ENCODE results near the gene CXorf65. TPM values are rescaled to one million over a fixed set of nuclear protein-coding genes. Genes with fewer than 3 reads are reported as not detected.

The CXorf65 gene
- polyA plus RNA-seq (ENCODE audit: insufficient read length in 4 of 4) = not detected

DNA sequence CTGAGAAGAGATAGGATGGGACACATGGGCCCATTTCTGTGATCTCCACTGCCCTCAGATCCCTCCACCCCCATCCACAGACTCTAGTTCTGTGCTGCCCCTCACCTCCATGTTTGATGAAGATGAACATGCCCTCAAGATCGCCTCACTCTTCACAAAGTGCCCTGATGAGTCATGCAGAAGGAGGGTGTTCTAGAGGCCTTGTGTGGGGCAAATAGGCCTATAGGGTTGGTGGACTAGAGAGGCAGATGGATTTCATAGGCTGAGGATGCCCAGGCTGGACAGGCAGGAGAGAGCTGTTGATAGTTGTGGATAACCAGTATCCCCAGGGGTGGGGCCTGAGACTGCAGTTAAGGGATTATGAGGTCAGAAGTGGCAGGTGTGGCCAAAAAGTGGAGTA lies at the start of gene CXorf65:
Gene CXorf65, minus strand, starts transcription at position 314 of the 400 bp plus-strand sequence. Its CDS starts 184 bp downstream, at position 130.
- DNase-seq (ENCODE audit: low read depth in 4 of 4, low spot score in 3 of 4) = no peak

DNA sequence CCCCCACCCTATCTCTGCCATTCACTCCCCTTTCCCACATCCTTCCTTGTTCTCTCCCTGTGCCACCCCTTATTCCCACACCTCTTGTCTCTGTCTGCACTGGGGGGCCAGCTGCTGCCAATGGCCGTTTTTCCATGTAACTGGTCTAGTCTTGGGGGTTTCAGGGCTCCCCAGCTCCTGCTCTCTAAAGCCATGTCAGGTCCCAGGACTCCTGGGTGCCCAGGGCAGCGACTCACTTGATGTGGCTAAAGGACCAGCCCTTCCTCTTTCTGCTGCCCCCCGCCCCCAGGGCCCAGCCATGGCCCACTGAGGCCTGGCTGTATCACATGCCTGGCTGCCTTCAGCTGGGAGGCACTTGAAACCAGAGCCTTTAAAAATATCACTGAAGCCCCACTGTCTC lies 48.1 kb upstream of the CXorf65 start:
- no peak for DNase-seq (ENCODE audit: low read depth in 4 of 4, low spot score in 3 of 4)

DNA sequence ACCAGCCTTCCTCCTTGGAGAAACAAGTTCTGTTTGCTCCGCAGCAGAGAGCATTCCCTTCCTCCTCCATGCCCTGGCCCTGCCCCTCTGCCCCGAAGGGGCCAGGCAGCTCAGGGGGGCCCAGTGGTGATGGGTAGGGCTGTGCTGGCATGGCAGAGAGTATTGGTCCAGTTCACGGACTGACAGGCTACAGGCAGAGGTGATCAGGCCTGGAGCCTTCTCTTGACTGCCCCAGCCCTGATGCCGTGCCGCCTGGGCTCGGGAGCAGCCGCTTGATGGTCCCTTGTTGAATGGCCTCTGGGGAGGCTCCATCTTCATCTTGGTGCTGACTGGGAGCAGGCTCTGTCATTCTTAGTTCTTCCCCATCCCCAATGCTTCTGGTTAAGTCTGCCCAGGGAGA lies 47.7 kb upstream of the CXorf65 start:
- DNase-seq (ENCODE audit: low read depth in 4 of 4, low spot score in 3 of 4) = no peak

DNA sequence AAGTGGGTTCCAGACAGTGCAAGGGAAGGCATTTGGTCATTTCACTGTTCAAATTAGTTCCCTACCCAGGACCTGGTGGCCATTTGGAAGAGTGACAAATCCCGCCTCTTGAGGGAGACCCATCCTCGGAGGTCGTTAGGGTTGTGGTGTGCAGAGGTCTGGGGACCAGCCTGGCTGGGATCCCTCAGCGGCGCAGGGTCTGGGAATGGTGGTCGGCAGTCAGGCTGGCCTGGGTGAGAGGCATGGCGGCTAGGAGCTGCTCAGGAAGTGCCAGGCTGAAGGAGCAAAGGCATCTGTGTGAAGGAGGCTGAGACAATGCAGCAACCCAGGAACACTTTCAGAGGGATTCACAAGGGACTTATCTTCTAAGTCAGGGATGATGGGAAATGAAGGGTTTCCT lies 44.8 kb upstream of the CXorf65 start:
- no peak for DNase-seq (ENCODE audit: low read depth in 4 of 4, low spot score in 3 of 4)

DNA sequence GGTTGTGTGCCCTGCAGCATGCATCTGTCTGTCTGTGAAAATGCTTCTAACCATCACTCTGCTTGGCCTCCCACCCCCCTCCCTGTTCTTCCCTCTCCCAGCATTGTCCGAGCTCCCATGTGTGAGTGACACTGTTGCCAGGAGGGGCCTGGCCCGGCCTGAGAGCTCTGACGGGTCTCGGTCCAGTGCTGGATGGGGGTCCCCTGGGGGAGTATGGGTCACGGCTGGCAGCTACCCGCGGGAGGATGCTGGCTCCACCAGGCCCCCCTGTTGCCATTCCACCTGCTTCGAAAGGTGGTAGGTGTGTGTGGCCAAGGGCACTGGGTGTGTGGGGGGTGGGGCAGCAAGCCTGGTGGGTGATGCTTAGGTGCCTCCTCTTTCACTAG lies 41.7 kb upstream of the CXorf65 start:
- DNase-seq (ENCODE audit: low read depth in 4 of 4, low spot score in 3 of 4) = no peak

DNA sequence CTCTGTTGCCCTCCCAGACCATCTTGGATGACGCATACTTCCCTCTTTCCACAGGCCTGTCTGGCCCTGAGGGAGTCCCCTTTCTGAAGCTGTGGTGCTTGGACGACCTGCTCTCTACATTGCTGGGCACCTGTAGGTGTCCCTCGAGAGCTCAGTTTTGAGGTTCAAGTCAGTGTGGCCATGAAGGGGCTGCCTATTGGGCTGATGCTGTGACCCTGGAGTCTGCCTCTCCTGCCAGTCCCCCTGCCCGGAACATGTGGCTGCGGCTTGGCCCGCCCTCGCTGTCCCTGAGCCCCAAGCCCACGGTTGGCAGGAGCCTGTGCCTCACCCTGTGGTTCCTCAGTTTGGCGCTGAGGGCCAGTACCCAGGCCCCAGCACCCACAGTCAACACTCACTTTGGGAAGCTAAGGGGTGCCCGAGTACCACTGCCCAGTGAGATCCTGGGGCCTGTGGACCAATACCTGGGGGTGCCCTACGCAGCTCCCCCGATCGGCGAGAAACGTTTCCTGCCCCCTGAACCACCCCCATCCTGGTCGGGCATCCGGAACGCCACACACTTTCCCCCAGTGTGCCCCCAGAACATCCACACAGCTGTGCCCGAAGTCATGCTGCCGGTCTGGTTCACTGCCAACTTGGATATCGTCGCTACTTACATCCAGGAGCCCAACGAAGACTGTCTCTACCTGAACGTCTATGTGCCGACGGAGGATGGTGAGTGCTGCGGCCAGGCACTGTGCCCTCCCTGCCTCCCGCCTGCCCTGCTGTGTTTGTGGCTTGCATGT lies 41.1 kb upstream of the CXorf65 start:
- DNase-seq (ENCODE audit: low read depth in 4 of 4, low spot score in 3 of 4) = no peak

DNA sequence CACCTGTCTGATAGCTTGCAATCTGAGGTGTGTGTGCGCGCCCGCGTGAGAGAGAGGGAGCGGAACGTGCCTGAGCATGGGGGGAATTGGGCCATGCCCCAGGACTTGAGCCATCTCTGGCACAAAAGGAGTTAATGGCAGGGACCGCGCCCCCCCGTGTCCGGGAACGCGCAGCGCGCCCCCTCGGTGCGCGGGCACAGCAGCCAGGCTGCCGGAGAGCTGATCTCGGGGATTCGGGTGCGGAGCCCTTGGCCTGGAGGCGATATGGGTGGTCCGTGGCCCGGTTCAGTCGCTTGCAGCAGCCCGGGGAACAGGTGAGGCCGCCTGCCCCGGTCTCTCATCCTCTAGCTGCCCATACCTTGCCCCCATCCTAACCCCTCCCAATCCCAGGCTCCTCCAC lies 38.1 kb upstream of the CXorf65 start, which contains the start of gene NLGN3:
Gene NLGN3, plus strand, starts transcription at position 191 of the 400 bp plus-strand sequence. CDS start 2,909 bp downstream, outside the sequence.
- no peak for DNase-seq (ENCODE audit: low read depth in 4 of 4, low spot score in 3 of 4)

DNA sequence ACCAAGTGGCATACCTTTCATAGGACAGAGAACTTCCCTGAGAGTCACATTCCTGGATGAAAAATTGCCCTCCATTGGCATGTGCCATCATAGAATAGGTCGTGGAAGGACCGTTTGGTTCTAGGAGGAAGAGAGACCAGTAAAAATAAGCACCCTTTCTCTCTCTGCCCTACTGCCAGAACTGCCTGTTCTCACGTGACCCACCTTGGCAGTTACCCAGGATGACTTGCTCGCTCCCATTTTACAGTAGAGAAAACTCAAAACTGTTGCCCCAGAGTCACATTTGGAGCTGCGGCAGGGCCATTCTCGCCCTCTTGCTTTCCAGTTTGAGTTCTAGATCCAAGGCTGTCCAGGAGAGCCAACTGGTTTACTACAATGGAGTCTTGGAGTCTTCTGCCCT lies 37.0 kb upstream of the CXorf65 start:
- DNase-seq (ENCODE audit: low read depth in 4 of 4, low spot score in 3 of 4) = no peak

DNA sequence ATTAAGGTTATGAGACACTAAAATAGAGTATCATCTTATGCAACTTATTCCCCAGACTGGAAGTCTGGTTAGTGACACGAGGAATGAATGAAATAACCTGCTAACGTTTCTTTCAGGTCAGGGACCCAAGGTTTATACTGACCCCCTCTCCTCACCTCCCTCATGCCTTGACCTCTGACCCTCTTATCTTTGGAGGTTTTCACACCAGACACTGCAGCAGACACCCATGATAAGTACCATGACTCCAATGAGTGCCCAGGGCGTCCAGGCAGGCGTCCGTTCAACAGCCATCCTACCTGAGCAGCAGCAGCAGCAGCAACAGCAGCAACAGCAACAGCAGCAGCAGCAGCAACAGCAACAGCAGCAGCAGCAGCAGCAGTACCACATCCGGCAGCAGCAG lies 33.9 kb upstream of the CXorf65 start:
- DNase-seq (ENCODE audit: low read depth in 4 of 4, low spot score in 3 of 4) = no peak

DNA sequence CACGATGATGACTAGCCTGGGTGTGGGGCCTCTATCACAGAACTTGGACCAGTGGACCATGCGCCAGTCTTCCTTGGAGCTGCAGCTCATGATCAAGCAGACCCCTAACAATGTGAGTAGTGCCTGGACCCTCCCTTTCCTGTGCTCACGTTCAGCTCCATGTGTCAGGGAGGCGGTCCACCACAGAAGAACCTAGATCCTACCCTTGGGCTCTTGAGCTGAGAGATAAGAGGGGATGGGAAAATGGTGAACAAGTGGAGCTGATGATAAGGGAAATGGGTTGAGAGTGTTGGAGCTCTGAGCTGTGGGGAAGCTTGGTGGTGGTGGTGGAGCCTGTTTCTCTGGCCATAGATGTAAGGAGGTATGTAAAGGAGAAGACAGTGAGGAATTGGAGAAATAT lies 25.0 kb upstream of the CXorf65 start:
- DNase-seq (ENCODE audit: low read depth in 4 of 4, low spot score in 3 of 4) = no peak

DNA sequence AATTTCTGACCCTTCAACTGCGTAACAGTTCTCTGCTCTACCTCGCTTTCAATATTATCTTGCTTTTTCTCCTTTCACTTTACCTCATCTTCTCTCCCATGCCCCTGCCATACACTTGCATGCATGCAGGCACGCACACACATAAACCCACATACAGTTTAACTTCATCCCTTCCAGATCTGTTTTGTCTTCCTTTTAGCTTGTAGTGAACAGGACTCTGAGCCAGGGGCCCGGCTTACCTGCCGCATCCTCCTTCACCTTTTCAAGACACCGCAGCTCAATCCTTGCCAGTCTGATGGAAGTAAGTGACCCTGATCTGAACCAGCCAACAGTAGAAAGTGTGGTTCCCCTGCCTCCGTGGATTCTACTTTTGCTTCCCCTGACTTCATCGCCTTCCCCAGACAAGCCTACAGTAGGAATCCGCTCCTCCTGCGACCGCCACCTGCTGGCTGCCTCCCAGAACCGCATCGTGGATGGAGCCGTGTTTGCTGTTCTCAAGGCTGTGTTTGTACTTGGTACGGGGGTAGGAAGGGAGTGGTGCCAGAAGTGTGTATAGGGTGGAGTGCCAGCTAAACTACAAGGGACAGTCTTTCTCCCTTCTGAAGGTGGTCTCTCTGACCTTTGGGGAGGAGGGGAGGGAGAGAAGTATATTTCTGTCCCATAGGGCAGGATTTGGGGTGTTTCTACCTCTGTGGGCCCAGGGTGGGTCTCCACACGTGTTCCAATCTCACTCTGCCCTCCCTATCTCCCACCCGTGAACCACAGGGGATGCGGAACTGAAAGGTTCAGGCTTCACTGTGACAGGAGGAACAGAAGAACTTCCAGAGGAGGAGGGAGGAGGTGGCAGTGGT lies 22.6 kb upstream of the CXorf65 start:
- peak in 1 of 4 donors; percentile 37 for DNase-seq (ENCODE audit: low read depth in 4 of 4, low spot score in 3 of 4)

DNA sequence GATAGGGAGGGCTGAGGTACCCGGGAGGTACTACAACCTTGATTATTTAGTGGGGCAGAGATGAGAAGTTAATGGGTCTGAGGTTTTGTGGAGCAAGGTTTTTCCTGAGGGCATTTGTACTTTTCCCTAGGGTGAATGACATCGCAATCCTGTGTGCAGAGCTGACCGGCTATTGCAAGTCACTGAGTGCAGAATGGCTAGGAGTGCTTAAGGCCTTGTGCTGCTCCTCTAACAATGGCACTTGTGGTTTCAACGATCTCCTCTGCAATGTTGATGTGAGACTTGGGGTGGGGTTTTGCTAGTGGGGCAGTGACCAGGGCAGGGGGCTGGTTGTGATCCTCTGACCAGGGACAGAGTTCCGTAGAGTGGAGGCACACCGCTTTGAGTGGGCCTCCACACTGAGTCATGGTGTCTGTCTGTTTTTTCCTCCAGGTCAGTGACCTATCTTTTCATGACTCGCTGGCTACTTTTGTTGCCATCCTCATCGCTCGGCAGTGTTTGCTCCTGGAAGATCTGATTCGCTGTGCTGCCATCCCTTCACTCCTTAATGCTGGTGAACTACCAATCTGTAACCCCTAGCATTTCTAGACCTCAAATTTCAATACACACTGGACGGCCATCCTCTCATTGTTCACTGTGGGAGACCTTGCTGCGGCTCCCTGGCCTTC lies 21.8 kb upstream of the CXorf65 start:
- no peak for DNase-seq (ENCODE audit: low read depth in 4 of 4, low spot score in 3 of 4)

DNA sequence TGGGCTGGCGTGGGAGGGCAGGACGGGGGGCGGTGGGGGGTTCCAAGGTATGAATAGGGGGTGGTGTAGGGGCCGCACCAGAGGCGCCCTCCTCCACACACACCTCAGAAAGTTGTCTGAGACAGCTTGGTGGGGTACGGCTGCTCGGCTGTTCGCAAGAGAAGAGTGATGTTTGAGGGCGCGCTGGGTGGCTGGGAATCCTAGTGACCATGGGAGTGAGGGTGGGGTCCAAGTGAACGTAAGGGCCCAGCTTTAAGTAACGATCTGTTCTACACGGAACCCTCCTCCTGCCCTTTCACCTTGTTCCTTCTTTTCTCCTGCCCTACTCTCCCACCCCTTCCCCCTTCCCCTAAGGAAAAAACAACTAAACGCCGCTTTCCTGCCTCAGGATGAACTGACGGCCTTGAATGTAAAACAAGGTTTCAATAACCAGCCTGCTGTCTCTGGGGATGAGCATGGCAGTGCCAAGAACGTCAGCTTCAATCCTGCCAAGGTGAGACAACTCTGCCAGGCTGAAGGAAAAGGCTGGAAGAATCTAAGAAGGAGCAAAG lies 12.5 kb upstream of the CXorf65 start:
- DNase-seq (ENCODE audit: low read depth in 4 of 4, low spot score in 3 of 4) = no peak

DNA sequence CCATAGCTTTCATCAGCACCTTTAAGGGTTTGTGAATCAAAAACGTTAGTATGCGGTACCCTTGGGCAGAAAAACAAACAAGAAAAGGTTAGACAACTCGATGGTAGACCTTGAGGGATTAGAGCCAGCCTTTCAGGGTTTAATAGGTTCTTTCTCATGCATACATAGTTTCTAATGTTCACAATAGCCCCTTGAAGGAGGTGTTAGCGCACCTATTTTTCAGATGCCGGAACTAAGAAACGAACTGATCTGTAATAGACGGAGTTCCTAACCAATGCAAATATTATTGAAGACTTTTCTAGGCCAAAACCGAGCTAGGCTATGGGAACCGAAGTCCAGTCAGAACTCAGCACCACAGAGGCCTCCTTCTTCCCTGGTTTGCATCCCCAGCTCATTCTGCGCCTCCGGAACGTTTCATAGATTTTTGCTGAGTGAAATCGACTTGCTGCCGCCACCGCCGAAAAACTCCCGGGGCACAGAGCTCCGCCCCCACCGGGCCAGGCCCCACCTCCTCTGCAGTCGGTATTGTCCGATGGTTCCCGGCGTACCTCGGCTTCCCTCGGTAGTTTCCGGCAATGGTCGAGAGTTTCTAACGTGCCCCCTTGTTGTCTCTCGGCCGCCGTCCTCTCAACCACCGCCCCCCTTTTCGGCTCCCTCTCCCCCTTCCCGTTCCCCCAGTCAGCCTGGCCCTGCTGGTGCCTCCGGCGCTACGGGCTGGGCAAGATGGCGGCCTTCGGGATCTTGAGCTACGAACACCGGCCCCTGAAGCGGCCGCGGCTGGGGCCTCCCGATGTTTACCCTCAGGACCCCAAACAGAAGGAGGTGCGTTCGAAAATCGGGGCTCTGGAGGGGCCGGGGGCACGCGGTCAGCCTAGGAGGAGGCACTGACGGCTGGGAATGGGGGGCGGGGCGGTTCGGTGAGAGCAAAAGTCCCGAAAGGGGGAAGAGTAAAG lies 11.8 kb upstream of the CXorf65 start, which contains the start of gene MED12:
Gene MED12, plus strand, starts transcription at position 565 of the 953 bp plus-strand sequence. Its CDS starts 159 bp downstream, at position 724.
- DNase-seq (ENCODE audit: low read depth in 4 of 4, low spot score in 3 of 4) = peak; percentile 60 to 75 (median 68)

DNA sequence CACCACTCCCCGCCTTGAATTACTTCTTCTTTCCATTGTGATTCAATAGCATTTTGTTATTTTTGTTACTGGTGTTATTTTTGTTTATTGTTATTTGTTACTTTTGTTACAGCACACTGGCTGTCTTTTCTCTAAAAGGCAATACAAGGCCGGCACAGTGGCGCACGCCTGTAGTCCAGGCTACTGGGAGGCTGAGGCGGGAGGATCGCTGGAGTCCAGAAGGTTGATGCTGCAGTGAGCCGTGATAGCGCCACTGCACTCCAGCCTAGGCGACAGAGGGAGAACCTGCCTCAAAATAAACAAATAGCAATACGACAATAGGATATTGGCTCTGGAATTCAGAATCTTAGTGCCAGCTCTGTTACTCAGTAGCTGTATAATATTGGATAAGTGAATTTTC lies 10.8 kb upstream of the CXorf65 start:
- no peak for DNase-seq (ENCODE audit: low read depth in 4 of 4, low spot score in 3 of 4)

DNA sequence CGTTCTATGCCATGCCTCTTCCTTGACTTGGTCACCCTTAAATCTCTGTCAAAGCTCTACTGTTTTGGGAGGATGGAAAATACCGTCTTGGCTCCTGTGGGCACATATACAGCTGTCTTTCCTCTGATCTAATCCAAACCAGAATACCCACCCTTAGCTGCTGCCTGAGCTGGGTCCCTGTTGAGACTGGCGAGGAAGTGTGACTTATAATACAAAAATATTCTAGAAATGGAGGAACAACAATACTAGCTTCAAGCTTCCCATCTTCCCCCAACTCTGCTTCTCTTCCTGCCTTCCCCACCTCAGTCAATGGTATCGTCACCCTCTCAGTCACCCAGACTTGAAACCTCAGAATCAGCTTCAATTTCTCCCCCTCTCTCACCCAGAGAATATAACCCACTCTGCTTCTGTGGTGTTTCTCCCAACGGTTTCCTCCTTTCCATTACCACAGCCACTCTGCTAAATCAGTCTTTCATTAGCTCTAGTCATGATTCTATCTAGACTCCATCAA lies 5.4 kb upstream of the CXorf65 start:
- DNase-seq (ENCODE audit: low read depth in 4 of 4, low spot score in 3 of 4) = no peak

DNA sequence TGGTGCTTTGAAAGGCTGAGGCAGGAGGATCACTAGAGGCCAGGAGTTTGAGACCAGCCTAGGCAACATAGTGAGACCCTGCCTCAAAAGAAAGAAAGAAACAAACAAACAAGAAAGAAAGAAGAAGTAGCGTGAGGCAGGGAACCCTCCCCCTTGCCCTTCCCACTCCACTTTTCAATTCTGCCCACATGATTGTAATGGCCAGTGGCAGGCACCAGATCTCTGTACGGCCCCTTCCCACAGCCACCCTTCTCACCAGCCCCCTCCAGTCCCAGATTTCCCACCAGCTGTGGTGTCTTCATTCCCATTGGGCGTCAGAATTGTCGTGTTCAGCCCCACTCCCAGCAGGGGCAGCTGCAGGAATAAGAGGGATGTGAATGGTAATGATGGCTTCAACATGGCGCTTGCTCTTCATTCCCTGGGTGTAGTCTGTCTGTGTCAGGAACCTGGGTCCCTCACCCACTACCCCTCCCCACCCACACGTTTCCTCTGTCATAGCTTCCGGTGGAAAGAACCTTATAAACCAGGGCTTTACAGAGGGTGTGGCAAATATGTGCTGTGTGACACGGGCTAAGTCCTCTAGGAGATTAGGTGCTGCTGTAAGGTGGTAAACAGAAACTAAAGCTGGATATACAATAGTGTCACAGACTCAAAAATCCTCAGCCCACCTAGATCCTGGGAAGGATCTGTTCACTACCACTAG lies 4.8 kb upstream of the CXorf65 start, which contains the start of gene IL2RG:
Gene IL2RG, minus strand, starts transcription at position 437 of the 703 bp plus-strand sequence. Its CDS starts 38 bp downstream, at position 399.
- no peak for DNase-seq (ENCODE audit: low read depth in 4 of 4, low spot score in 3 of 4)

DNA sequence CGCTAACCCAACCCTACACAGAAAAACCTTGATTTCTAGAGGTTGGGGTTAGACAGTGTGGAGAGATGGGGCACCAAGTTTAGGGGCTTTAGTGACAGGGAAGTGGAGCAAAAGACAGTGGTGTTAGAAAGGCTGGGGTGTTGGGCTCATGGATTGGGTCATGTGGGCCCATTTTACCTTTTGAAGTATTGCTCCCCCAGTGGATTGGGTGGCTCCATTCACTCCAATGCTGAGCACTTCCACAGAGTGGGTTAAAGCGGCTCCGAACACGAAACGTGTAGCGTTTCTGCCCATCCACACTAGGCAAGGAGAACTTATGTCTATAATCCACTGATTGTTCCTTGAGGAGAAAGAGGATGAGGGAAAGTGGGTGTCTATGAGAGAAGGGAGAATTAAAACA lies 2.5 kb upstream of the CXorf65 start:
- no peak for DNase-seq (ENCODE audit: low read depth in 4 of 4, low spot score in 3 of 4)

All from right renal pelvis (tissue), 4 donors.